DLD1 (cell line): Measurements from ENCODE around the gene GNAS-AS1.

ENCODE experiments used
- in situ Hi-C: cut with HindIII; loops from 2 replicates; pipeline ENCODE4 v1.10.0; 2017; ENCODE audit warnings: low sequenced_read_pairs

The GNAS-AS1 gene

GRCh38 chr20:58787211-58788005 lies 63.3 kb downstream of the GNAS-AS1 start:
- in situ Hi-C loops = no loop called here

GRCh38 chr20:58784321-58785074 lies 66.2 kb downstream of the GNAS-AS1 start:
- in situ Hi-C loops = no loop called here

- in situ Hi-C loops = no loop called here
Measured at GRCh38 chr20:58783511-58784011, 67.1 kb downstream of the GNAS-AS1 start.

GRCh38 chr20:58781138-58781537 lies 69.6 kb downstream of the GNAS-AS1 start:
- in situ Hi-C loops = no loop called here

GRCh38 chr20:58778760-58779159 lies 71.9 kb downstream of the GNAS-AS1 start:
- in situ Hi-C loops = no loop called here

- in situ Hi-C loops = no loop called here
Measured at GRCh38 chr20:58777657-58778056, 73.0 kb downstream of the GNAS-AS1 start.

GRCh38 chr20:58776109-58776508 lies 74.6 kb downstream of the GNAS-AS1 start:
- in situ Hi-C loops = no loop called here

GRCh38 chr20:58775371-58775770 lies 75.3 kb downstream of the GNAS-AS1 start:
- in situ Hi-C loops = no loop called here

- in situ Hi-C loops = no loop called here
Measured at GRCh38 chr20:58774667-58775263, 75.9 kb downstream of the GNAS-AS1 start.

- in situ Hi-C loops = no loop called here
Measured at GRCh38 chr20:58774214-58774613, 76.5 kb downstream of the GNAS-AS1 start.

GRCh38 chr20:58772786-58773185 lies 77.9 kb downstream of the GNAS-AS1 start:
- in situ Hi-C loops = no loop called here
